NCI-H2107 treated with DMSO at 0.1 percent for 48 hours (cell line): ENCODE data around the gene AQP5.

ENCODE experiments used
- DNase-seq: peaks from one replicate; lab custom pipeline; 2025; ENCODE audit not compliant: unreplicated experiment; lab: John Stamatoyannopoulos, UW

The AQP5 gene

GRCh38 chr12:49961111-49961922 is at the start of gene AQP5:
TSS of gene AQP5 (plus strand) at chr12:49961872. CDS start at chr12:49962018, 146 bp downstream.
- DNase-seq = no peak

- DNase-seq = no peak
Observed at GRCh38 chr12:49912345-49913255, 49.1 kb upstream of the AQP5 start.

- DNase-seq = no peak
Observed at GRCh38 chr12:49916129-49916919, 45.3 kb upstream of the AQP5 start.

GRCh38 chr12:49917166-49917787 is 44.4 kb upstream of the AQP5 start:
- no peak for DNase-seq

- DNase-seq = no peak
Observed at GRCh38 chr12:49917788-49918173, 43.9 kb upstream of the AQP5 start.

GRCh38 chr12:49920241-49920914 is 41.3 kb upstream of the AQP5 start:
- DNase-seq = no peak

GRCh38 chr12:49920915-49921286 is 40.8 kb upstream of the AQP5 start:
- DNase-seq = no peak

GRCh38 chr12:49921299-49921698 is 40.4 kb upstream of the AQP5 start:
- DNase-seq = no peak

- no peak for DNase-seq
Observed at GRCh38 chr12:49921936-49922335, 39.7 kb upstream of the AQP5 start.

- DNase-seq = no peak
Observed at GRCh38 chr12:49922349-49923034, 39.2 kb upstream of the AQP5 start.

GRCh38 chr12:49923035-49923644 is 38.5 kb upstream of the AQP5 start:
- DNase-seq = no peak

- DNase-seq = no peak
Observed at GRCh38 chr12:49923880-49924556, 37.7 kb upstream of the AQP5 start.

- no peak for DNase-seq
Observed at GRCh38 chr12:49924628-49925246, 36.9 kb upstream of the AQP5 start.

GRCh38 chr12:49925433-49926204 is 36.1 kb upstream of the AQP5 start:
- no peak for DNase-seq

GRCh38 chr12:49928471-49928870 is 33.2 kb upstream of the AQP5 start:
- no peak for DNase-seq

- DNase-seq = no peak
Observed at GRCh38 chr12:49929581-49929980, 32.1 kb upstream of the AQP5 start.

GRCh38 chr12:49930515-49931288 is 31.0 kb upstream of the AQP5 start:
- DNase-seq = no peak
